ENCODE results near the gene VWA5A. TPM values are rescaled to one million over a fixed set of nuclear protein-coding genes. Genes with fewer than 3 reads are reported as not detected.

VWA5A gene
- total and polyA plus RNA-seq, 2 of the 13 experiments (the other 11 are each of a cell fraction or from before 2014, with no cell fraction given), result 1.3 to 1.8 TPM

GRCh38 chr11:124085997-124086846, 29.0 kb upstream of the VWA5A start (continued):
- TF ChIP-seq, protein P1, sequence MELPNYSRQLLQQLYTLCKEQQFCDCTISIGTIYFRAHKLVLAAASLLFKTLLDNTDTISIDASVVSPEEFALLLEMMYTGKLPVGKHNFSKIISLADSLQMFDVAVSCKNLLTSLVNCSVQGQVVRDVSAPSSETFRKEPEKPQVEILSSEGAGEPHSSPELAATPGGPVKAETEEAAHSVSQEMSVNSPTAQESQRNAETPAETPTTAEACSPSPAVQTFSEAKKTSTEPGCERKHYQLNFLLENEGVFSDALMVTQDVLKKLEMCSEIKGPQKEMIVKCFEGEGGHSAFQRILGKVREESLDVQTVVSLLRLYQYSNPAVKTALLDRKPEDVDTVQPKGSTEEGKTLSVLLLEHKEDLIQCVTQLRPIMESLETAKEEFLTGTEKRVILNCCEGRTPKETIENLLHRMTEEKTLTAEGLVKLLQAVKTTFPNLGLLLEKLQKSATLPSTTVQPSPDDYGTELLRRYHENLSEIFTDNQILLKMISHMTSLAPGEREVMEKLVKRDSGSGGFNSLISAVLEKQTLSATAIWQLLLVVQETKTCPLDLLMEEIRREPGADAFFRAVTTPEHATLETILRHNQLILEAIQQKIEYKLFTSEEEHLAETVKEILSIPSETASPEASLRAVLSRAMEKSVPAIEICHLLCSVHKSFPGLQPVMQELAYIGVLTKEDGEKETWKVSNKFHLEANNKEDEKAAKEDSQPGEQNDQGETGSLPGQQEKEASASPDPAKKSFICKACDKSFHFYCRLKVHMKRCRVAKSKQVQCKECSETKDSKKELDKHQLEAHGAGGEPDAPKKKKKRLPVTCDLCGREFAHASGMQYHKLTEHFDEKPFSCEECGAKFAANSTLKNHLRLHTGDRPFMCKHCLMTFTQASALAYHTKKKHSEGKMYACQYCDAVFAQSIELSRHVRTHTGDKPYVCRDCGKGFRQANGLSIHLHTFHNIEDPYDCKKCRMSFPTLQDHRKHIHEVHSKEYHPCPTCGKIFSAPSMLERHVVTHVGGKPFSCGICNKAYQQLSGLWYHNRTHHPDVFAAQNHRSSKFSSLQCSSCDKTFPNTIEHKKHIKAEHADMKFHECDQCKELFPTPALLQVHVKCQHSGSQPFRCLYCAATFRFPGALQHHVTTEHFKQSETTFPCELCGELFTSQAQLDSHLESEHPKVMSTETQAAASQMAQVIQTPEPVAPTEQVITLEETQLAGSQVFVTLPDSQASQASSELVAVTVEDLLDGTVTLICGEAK (IDR thresholded peaks at IDR 0.05), result no peak
- TF ChIP-seq, protein P1 (CRISPR knock-in tag; IDR thresholded peaks at IDR 0.05), result no peak
- TF ChIP-seq U2AF1 (optimal IDR thresholded peaks at IDR 0.05; ENCODE audit: low read depth, low read length) (no peak), SRY (CRISPR knock-in tag; IDR thresholded peaks at IDR 0.05) (no peak), KDM5A (IDR thresholded peaks at IDR 0.05; ENCODE audit: borderline replicate concordance, low read length) (no peak), FOXA3 (CRISPR knock-in tag; IDR thresholded peaks at IDR 0.05) (no peak), ZNF577 (CRISPR knock-in tag; IDR thresholded peaks at IDR 0.05; ENCODE audit: borderline replicate concordance, low read depth) (no peak)
- TF ChIP-seq, protein P2, sequence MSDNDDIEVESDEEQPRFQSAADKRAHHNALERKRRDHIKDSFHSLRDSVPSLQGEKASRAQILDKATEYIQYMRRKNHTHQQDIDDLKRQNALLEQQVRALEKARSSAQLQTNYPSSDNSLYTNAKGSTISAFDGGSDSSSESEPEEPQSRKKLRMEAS (IDR thresholded peaks at IDR 0.05), result no peak

All from HepG2 (cell line).